ENCODE results near the gene MRNIP. TPM values are rescaled to one million over a fixed set of nuclear protein-coding genes. Genes with fewer than 3 reads are reported as not detected.

MRNIP gene
- total RNA-seq, 2 donors from 2014 or later = 23.4 to 34.8 TPM

DNA sequence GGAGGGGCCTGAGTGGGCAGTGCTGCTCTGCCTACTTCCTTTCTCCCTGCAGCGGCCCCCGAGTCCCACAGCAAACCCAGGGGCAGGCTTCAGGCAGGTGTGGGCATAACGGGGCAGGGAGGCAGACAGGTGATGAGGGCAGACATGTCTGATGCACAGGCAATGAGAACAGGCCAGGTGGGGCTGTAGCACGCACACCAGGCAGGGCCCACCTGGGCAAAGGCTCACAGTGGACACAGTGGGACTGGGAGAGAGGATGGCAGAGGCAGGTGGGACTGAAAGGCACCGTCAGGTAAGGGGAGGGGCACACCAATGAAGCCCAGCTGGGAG is 59.0 kb downstream of the MRNIP start:
- H3K27ac ChIP-seq = no peak overlapping the region
- H3K4me3 ChIP-seq = no peak overlapping the region
- peaks cover 51% of the 10 kb centered on the region for H3K4me1 ChIP-seq
- TF ChIP-seq POLR2A (IDR thresholded peaks at IDR 0.05) = no peak
- TF ChIP-seq, protein P1, sequence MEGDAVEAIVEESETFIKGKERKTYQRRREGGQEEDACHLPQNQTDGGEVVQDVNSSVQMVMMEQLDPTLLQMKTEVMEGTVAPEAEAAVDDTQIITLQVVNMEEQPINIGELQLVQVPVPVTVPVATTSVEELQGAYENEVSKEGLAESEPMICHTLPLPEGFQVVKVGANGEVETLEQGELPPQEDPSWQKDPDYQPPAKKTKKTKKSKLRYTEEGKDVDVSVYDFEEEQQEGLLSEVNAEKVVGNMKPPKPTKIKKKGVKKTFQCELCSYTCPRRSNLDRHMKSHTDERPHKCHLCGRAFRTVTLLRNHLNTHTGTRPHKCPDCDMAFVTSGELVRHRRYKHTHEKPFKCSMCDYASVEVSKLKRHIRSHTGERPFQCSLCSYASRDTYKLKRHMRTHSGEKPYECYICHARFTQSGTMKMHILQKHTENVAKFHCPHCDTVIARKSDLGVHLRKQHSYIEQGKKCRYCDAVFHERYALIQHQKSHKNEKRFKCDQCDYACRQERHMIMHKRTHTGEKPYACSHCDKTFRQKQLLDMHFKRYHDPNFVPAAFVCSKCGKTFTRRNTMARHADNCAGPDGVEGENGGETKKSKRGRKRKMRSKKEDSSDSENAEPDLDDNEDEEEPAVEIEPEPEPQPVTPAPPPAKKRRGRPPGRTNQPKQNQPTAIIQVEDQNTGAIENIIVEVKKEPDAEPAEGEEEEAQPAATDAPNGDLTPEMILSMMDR (IDR thresholded peaks at IDR 0.05) = no peak
- ATAC-seq (no peak), DNase-seq (no peak)
- WGBS, 2 donors = 86% methylated on average over 5 of the region's 5 CpGs; no CpG with 5 or more reads in 1 of the 2 donors
- H3K27me3 ChIP-seq = no peaks in the 10 kb centered on the region
- peaks cover 0 to 14% of the 10 kb centered on the region in 2 donors for H3K36me3 ChIP-seq (replicated peaks in 1 of 2; ENCODE audit: insufficient read depth in 1 of 2, low read depth in 2 of 2)
- intact Hi-C loops (cut with DNase I) = no loop called here
- no peaks in the 10 kb centered on the region for H3K9me3 ChIP-seq

DNA sequence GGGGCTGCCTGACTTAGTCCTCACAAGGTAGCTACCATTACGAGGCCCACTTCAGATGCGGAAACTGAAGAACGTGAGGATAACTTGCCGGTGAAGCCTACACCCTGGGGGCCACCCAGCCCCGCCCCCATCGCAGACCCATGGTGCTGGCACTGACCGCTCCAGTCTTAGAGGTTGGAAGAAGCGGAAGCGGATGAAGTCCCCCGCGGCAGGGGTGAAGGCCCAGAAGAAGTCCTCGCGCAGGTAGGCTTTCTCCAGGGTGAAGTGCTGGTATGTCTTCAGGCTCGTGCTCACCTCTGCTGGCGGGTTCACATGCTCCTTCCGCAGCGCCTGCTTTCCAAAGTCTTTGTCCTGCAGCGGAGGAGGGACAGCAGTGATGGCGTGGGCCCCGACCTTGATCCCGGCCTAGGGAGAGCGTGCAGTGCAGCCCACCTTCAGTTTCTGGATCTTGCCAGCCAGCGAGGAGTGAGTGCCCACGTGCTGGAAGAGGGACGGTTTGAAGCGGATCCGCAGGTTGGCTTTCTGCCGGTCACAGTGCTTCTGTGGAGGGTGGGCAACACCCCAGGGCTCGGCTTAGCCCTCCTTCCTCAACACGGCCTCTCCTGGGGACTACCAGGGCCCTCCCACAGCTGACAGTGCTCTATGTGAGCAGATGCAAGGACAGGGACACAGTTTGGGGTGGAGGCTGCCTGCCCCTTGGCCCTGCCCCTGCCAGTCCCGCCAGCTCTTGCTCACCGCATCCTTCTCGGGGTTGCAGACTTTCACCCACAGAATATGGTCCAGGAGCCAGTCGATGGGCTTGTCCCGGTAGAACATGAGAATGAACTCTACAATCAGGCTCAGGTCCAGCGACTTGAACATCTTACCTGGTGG is 59.6 kb downstream of the MRNIP start:
- no peak for TF ChIP-seq POLR2A (IDR thresholded peaks at IDR 0.05)
- TF ChIP-seq, protein P1 (IDR thresholded peaks at IDR 0.05) = no peak
- ATAC-seq = no peak
- Histone ChIP-seq H3K4me3 (no peak overlapping the region), H3K27ac (no peak overlapping the region), H3K36me3 (replicated peaks in 1 of 2; ENCODE audit: insufficient read depth in 1 of 2, low read depth in 2 of 2) (peaks cover 0 to 14% of the 10 kb centered on the region in 2 donors), H3K9me3 (no peaks in the 10 kb centered on the region), H3K4me1 (peaks cover 51% of the 10 kb centered on the region), H3K27me3 (no peaks in the 10 kb centered on the region)
- no peak for DNase-seq
- WGBS, 2 donors = 94 to 96% methylated on average over 5 to 33 of the region's 36 CpGs
- intact Hi-C loops (cut with DNase I) = no loop called here

DNA sequence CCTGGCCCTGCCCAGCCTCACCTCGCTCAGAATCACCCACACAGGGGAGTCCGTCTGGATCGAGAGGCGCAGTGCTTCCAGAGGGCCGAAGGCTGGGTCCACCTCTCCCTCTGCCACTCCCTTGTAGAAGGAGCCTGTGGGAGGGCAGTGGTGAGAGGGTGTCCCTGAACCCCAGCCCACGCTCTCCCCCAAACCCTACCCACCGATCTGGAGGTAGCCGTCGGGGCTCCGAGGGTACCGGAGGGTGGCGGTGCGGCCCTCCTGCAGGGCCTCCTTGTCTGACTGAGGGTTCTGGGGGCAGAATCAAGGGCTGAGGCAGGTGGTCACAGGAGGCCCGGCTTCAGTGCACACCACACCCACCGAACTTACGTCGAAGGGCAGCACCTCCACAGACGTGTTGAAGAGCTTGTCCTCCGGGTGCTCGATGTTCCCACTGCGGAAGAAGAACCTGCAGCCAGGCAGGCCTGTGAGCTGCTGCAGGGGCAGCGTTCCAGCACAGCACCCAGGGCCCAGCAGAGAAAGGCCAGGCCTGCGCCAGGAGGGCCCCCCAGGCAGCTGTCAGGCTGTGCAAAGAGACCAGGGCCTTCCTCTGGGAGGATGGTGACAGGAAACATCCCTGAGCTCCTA is 60.4 kb downstream of the MRNIP start:
- no peak overlapping the region for H3K27ac ChIP-seq
- DNase-seq = no peak
- no peaks in the 10 kb centered on the region for H3K9me3 ChIP-seq
- no peaks in the 10 kb centered on the region for H3K27me3 ChIP-seq
- TF ChIP-seq, protein P1 (IDR thresholded peaks at IDR 0.05) = no peak
- no peak for TF ChIP-seq POLR2A (IDR thresholded peaks at IDR 0.05)
- ATAC-seq = no peak
- WGBS, 2 donors = 80 to 96% methylated on average over 1 to 23 of the region's 23 CpGs
- H3K36me3 ChIP-seq (replicated peaks in 1 of 2; ENCODE audit: insufficient read depth in 1 of 2, low read depth in 2 of 2) = peaks cover 0 to 14% of the 10 kb centered on the region in 2 donors
- peaks cover 53% of the 10 kb centered on the region for H3K4me1 ChIP-seq
- no peak overlapping the region for H3K4me3 ChIP-seq
- intact Hi-C loops (cut with DNase I) = no loop called here

DNA sequence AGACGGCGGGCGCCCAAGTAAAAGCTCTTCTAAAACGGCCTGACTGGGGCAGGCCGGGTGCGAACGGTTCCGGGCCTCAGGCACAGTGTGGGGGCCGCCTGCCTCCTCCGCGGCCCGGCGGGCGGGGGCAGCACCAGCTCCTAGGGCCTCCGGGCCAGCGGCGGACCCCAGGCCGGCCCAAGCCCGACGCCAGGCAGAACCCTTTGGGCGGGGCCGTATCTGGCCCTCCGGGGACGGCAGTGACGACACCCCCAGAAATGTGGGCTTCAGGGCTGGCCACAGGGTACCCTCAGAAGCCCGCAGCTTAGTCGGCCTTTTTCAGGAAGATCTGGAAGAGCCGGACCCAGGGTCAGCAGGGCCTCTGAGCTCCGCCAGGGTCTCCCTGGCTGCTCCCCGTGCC is 60.9 kb downstream of the MRNIP start:
- H3K36me3 ChIP-seq (replicated peaks in 1 of 2; ENCODE audit: insufficient read depth in 1 of 2, low read depth in 2 of 2) = peaks cover 0 to 14% of the 10 kb centered on the region in 2 donors
- H3K4me1 ChIP-seq = peaks cover 53% of the 10 kb centered on the region
- intact Hi-C loops (cut with DNase I) = no loop called here
- no peak overlapping the region for H3K27ac ChIP-seq
- ATAC-seq (no peak), DNase-seq (no peak)
- TF ChIP-seq POLR2A (IDR thresholded peaks at IDR 0.05) = no peak
- TF ChIP-seq, protein P1 (IDR thresholded peaks at IDR 0.05) = no peak
- no peak overlapping the region for H3K4me3 ChIP-seq
- no peaks in the 10 kb centered on the region for H3K9me3 ChIP-seq
- no peaks in the 10 kb centered on the region for H3K27me3 ChIP-seq
- 91 to 93% methylated on average over 8 to 29 of the region's 30 CpGs for WGBS, 2 donors

All from body of pancreas (tissue), 4 donors.